Fibroblast of the conjunctiva (primary cell): ENCODE data around the gene PDGFC.
"Not testable (repeated sequence)": the region's sequence is repeated elsewhere in the genome, so short reads cannot be mapped to it uniquely, and the experiment has no call there.

ENCODE experiments used
- DNase-seq: peaks from one replicate; pipeline ENCODE4 v3.0.0-alpha.2; 2010; ENCODE audit warnings: low read depth

The PDGFC gene

GRCh38 chr4:156901871-156902270 is 69.7 kb downstream of the PDGFC start:
- DNase-seq: no peak

DNA sequence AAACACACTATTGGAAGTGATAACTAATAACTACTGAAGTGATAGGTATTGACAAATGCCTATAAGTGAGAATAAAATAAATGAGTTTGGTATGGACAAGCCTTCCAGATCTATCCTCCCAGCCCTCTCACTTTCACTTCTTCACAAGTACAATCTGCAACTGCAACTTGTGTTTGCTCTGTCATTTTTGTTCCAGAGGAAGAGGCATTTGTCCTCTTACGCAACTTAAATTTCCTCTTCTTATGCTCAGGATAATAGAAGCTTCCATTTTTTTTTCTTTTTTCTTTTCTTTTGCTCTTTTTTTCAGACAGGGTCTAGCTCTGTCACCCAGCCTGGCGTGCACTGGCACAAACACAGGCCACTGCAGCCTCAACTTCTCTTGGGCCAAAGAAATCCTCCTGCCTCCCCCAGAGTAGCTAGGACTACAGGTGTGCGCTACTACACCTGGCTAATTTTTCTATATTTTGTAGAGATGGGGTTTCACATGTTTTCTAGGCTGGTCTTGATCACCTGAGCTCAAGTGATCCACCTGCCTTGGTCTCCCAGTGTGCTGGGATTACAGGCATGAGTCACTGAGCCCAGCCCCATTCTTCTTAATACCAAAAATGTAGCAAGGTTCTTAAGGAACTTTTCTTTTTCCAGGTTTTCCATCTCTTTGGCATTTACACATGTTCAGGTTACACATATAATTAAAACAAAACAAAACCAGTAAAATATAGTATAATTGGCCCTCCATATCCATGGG is 73.1 kb downstream of the PDGFC start:
- DNase-seq: peak; percentile 5

DNA sequence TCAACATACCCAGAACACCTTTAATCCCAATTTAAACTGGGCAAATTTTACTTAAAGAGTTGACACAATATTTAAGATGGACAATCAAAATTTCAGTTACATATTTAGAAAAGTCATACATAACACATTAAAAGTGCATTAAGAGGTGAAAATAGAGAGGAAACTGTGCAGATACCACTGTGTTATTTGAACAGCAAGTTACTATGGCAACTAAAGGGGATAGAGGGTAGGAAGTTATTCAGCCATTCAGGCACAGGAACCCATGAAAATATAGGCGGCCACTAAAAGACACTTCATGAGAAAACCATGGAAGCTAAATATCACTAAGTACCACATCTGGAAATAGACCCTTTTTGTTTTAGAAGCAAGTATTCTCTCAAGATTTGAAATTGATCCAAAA is 75.1 kb downstream of the PDGFC start:
- DNase-seq: no peak

GRCh38 chr4:156894234-156894633 is 77.4 kb downstream of the PDGFC start:
- no peak for DNase-seq

DNA sequence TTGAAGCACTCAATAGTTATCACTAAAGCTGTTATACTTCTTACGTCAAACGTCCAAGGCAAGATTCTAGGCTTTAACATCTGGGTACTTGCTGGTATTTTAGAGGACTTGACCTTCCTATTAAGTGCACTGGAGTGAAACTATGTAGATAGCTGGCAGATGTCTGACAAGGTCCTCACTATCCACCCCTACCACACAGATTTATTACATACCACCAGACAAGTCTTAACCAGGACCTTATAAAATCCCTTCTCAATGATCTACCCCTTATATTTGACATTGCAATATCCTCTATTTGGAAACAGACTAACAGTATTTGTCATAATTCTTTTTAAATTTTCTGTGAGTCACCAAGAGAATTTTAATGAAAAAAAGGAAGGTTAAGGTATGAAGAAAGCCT is 78.8 kb downstream of the PDGFC start:
- DNase-seq: no peak

- peak; percentile 49 for DNase-seq
Measured at GRCh38 chr4:156889616-156890594, 81.7 kb downstream of the PDGFC start.

DNA sequence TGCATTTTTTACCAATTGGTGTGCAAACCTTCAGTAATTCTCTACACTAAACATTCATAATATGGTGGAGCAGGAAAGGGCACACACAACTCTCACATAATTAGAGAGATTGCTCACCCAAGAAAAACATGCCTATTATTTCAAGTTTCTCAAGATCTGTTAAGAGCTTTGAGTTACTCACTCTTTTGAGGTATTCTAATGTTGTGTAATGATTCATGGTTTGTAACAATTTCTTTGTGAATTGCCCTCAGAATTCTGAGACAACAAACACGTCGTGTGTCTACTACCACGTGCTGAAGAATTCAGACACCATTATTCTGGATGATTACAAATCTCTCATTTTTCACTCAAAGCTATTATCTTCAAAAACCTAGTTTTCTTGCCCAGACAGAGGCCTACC is 82.8 kb downstream of the PDGFC start:
- peak; percentile 2 for DNase-seq

- no peak for DNase-seq
Measured at GRCh38 chr4:156886481-156886880, 85.1 kb downstream of the PDGFC start.

GRCh38 chr4:156885374-156885773 is 86.2 kb downstream of the PDGFC start:
- no peak for DNase-seq

- no peak for DNase-seq
Measured at GRCh38 chr4:156884183-156884582, 87.4 kb downstream of the PDGFC start.

- DNase-seq: no peak
Measured at GRCh38 chr4:156875704-156876103, 95.9 kb downstream of the PDGFC start.

GRCh38 chr4:156875055-156875454 is 96.5 kb downstream of the PDGFC start:
- DNase-seq: no peak

GRCh38 chr4:156873799-156874198 is 97.8 kb downstream of the PDGFC start:
- no peak for DNase-seq

DNA sequence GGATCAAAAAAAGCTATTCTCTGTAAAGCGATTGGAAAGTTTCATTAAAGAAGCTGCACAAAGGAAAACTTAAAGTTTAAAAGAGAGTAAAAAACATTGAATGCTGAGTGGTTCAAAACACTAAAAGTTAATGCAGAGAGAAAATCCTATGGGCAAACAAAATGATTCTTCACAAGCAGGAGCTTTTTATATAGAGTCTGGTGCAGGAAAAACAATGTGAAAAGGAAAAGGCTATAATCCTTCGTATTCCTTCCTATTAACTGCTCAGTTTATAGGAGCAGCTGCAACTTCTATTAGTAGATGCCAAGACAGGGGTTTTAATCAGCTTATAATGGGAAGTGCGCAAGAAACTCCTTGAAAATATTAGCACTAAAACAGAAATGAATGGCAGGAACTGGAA is 100.7 kb downstream of the PDGFC start:
- no peak for DNase-seq

DNA sequence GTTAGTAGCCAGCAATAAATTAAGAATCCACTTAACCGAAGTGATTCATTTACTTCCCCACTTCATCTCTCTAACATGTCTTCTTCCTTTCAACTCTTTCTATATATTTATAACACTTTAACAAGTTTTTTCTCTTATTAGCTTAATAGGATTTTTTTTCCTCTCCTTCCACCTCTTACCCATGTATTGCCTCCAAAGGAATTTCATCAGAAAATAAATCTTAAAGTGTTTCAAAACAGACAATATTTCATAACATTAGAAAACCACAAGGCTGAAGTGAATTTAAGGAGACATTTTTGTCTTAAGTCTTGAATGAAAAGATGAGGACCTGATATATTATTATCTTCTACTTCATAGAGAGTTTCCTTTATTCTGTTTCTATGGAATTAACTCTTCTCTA is 101.5 kb downstream of the PDGFC start:
- DNase-seq: no peak

DNA sequence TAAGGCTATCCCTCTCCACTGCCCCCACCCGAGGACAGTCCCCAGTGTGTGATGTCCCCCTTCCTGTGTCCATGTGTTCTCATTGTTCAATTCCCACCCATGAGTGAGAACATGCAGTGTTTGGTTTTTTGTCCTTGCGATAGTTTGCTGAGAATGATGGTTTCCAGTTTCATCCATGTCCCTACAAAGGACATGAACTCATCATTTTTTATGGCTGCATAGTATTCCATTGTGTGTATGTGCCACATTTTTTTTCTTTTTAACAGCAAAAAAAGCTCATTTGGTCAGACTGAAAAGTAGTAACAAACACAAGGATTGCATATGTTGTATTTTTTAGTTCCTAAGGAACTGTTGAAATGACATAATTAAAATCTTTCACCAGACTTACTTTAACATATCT is 105.5 kb downstream of the PDGFC start:
- DNase-seq: not testable (repeated sequence)

- DNase-seq: no peak
Measured at GRCh38 chr4:156865451-156865850, 106.1 kb downstream of the PDGFC start.

GRCh38 chr4:156858071-156858470 is 113.5 kb downstream of the PDGFC start:
- DNase-seq: no peak

DNA sequence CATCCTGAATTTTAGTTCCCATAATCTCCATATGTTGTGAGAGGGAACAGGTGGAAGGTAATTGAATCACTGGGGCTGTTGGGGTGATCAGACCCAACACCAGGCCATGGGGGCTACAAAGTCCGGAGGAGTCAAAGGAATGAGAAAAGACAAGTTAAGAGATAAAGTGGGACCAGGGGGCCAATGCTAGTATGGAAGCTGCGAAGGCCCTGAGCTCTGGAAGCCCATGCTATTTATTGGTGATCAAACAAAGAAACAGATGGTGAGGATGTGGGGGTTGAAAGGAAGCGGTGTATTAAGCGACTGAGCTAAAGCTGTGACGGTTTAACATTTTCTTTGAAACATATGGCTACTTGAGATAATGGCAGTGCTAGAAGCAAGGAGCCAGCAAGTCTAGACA is 132.8 kb downstream of the PDGFC start:
- DNase-seq: no peak

- no peak for DNase-seq
Measured at GRCh38 chr4:156837625-156838345, 133.8 kb downstream of the PDGFC start.

GRCh38 chr4:156832886-156833285 is 138.7 kb downstream of the PDGFC start:
- DNase-seq: no peak

DNA sequence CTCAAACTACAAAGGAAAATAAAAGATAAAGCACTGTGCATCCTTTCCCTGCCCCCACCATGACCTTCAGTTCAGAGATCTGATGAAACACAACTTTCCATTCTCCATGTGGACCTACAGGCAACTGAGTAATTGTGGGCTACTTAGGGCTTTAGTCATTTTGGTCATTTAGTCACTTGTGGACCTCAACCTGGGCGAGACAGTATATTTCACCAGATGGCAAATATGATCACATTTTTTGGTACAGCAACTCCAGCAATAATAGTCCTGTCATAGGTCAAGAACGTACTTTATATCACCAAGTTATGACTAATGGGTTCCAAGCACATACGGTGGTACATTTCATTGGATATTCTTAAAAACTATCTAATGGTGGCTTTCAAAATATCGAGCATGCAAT is 141.2 kb downstream of the PDGFC start:
- DNase-seq: peak; percentile 14
